Liver (tissue), 3 donors: ENCODE measurements around the gene GM2A.

Experiments used
- ATF3 ChIP-seq: IDR thresholded peaks from 2 replicates; pipeline ENCODE4 v1.6.1; 2016; ENCODE audit warnings: antibody characterized with exemption
- CTCF ChIP-seq: fragments of 150-350 bp; IDR thresholded peaks from 2 replicates; pipeline ENCODE4 v1.5.1; 2017; ENCODE audit warnings: improper control_type of control experiment, low read depth, low read length; ENCODE audit not compliant: missing input control
- EGR1 ChIP-seq, 2 donors: IDR thresholded peaks; 2 replicates each; pipeline ENCODE4 v1.6.1; 2016 to 2018; ENCODE audit warnings: antibody characterized with exemption in 2 of 2, low read depth in 2 of 2
- FOXA1 ChIP-seq: IDR thresholded peaks from 2 replicates; pipeline ENCODE4 v1.6.1; 2016; ENCODE audit warnings: antibody characterized with exemption
- GABPA ChIP-seq, 2 donors: IDR thresholded peaks in 1 of 2; conservative IDR thresholded peaks in 1 of 2; 2 replicates each; pipeline ENCODE4 v1.6.1; 2016; ENCODE audit warnings: antibody characterized with exemption in 2 of 2, mild to moderate bottlenecking in 1 of 2, moderate library complexity in 1 of 2
- JUND ChIP-seq, 2 donors: IDR thresholded peaks; 2 replicates each; pipeline ENCODE4 v1.6.1; 2016; ENCODE audit warnings: antibody characterized with exemption in 2 of 2
- RAD21 ChIP-seq, 2 donors: IDR thresholded peaks; 2 replicates each; pipeline ENCODE4 v1.6.1; 2016; ENCODE audit warnings: antibody characterized with exemption in 2 of 2, mild to moderate bottlenecking in 2 of 2
- RXRA ChIP-seq, 2 donors: IDR thresholded peaks; 2 replicates each; pipeline ENCODE4 v1.6.1; 2017 to 2018; ENCODE audit warnings: antibody characterized with exemption in 2 of 2, mild to moderate bottlenecking in 1 of 2
- SP1 ChIP-seq: IDR thresholded peaks from 2 replicates; pipeline ENCODE4 v1.6.1; 2018; ENCODE audit warnings: antibody characterized with exemption, mild to moderate bottlenecking
- TAF1 ChIP-seq: conservative IDR thresholded peaks from 2 replicates; pipeline ENCODE4 v1.6.1; 2016; ENCODE audit warnings: antibody characterized with exemption, mild to moderate bottlenecking
- ZBTB33 ChIP-seq: IDR thresholded peaks from 2 replicates; pipeline ENCODE4 v1.6.1; 2016; ENCODE audit warnings: antibody characterized with exemption
- donor health status: healthy.
- donor health status: healthy.

- TF ChIP-seq CTCF: no peak
- no peak for TF ChIP-seq EGR1 (IDR thresholded peaks at IDR 0.05; ENCODE audit: low read depth in 2 of 2)
- no peak for TF ChIP-seq JUND (IDR thresholded peaks at IDR 0.05)
- TF ChIP-seq TAF1: no peak
- TF ChIP-seq FOXA1: no peak
- no peak for TF ChIP-seq GABPA (IDR thresholded peaks at IDR 0.05 in 1 of 2, conservative IDR thresholded peaks at IDR 0.05 in 1 of 2)
- no peak for TF ChIP-seq ATF3
- TF ChIP-seq SP1: no peak
- TF ChIP-seq RXRA (IDR thresholded peaks at IDR 0.05): no peak
- TF ChIP-seq ZBTB33: no peak
- no peak for TF ChIP-seq RAD21 (IDR thresholded peaks at IDR 0.05)
Observed at GRCh38 chr5:151275803-151276202, 22.8 kb downstream of the GM2A start.
